SH-SY5Y (cell line): ENCODE data around the gene PITPNM2.

ENCODE experiments used
- GATA2 ChIP-seq: IDR thresholded peaks from 2 replicates; pipeline ENCODE4 v1.6.1; 2011; ENCODE audit warnings: mild to moderate bottlenecking, low read depth, low read length
- GATA3 ChIP-seq: IDR thresholded peaks from 2 replicates; pipeline ENCODE4 v1.6.1; 2011; ENCODE audit warnings: low read depth, mild to moderate bottlenecking, low read length, moderate library complexity

GRCh38 chr12:123109319-123109772 is 41.5 kb downstream of the PITPNM2 start:
- no peak for TF ChIP-seq GATA3
- no peak for TF ChIP-seq GATA2
